OCI-LY3 (cell line): ENCODE data around the gene EGFL7.

Experiments used
- H2AFZ ChIP-seq: fragments of 200-600, 300-600 bp; shearing (Covaris generic); 2 replicates; pipeline ENCODE4 v1.6.0; 2014; ENCODE audit warnings: antibody characterized with exemption, low read depth, low read length
- H3K27ac ChIP-seq: fragments of 200-600, 300-600 bp; sonication (generic); 2 replicates; pipeline ENCODE4 v1.5.1; 2014; ENCODE audit warnings: mild to moderate bottlenecking, low read length, moderate library complexity, mixed read lengths
- H3K27me3 ChIP-seq: fragments of 200-600, 300-600 bp; sonication (generic); 2 replicates; pipeline ENCODE4 v1.6.1; 2014; ENCODE audit warnings: low read depth, low read length, mixed read lengths
- H3K36me3 ChIP-seq: fragments of 200-600, 300-600 bp; sonication (generic); replicated peaks from 2 replicates; pipeline ENCODE3; 2014; ENCODE audit warnings: low read depth, low read length, mixed read lengths
- H3K4me1 ChIP-seq: fragments of 300-600, 200-600 bp; sonication (generic); 2 replicates; pipeline ENCODE4 v1.6.1; 2014; ENCODE audit warnings: low read length, mixed read lengths
- H3K4me2 ChIP-seq: fragments of 200-600, 300-600 bp; sonication (generic); 2 replicates; pipeline ENCODE4 v1.6.1; 2014; ENCODE audit warnings: low read length, mixed read lengths
- H3K4me3 ChIP-seq: fragments of 300-600, 200-600 bp; sonication (generic); 2 replicates; pipeline ENCODE4 v1.5.1; 2014; ENCODE audit warnings: antibody characterized with exemption, mild to moderate bottlenecking, low read length, moderate library complexity
- H3K79me2 ChIP-seq: fragments of 300-600, 200-600 bp; shearing (Covaris generic); 2 replicates; pipeline ENCODE4 v1.6.1; 2014; ENCODE audit warnings: mild to moderate bottlenecking, low read length, mixed read lengths
- H3K9ac ChIP-seq: fragments of 300-600, 200-600 bp; shearing (Covaris generic); 2 replicates; pipeline ENCODE4 v1.6.0; 2014; ENCODE audit warnings: mild to moderate bottlenecking, low read length, moderate library complexity
- H3K9me3 ChIP-seq: fragments of 200-600, 300-600 bp; shearing (Covaris generic); 2 replicates; pipeline ENCODE4 v1.6.1; 2014; ENCODE audit warnings: low read length, mixed read lengths; ENCODE audit not compliant: insufficient read depth
- H4K20me1 ChIP-seq: fragments of 200-600, 300-600 bp; sonication (generic); 2 replicates; pipeline ENCODE4 v1.6.1; 2016; ENCODE audit warnings: low read length, mixed read lengths; ENCODE audit not compliant: insufficient read depth
- EZH2phosphoT487 ChIP-seq: fragments of 200-600 bp; shearing (Covaris generic); IDR thresholded peaks from 2 replicates; pipeline ENCODE4 v1.6.1; 2018; ENCODE audit warnings: antibody characterized with exemption, mixed run types, low read depth
- TF ChIP-seq, protein P1 (sequence below): fragments of 200-600, 300-600 bp; sonication (generic); IDR thresholded peaks from 2 replicates; pipeline ENCODE4 v1.5.1; 2014; ENCODE audit warnings: antibody characterized with exemption, low read length, low read depth

The EGFL7 gene

DNA sequence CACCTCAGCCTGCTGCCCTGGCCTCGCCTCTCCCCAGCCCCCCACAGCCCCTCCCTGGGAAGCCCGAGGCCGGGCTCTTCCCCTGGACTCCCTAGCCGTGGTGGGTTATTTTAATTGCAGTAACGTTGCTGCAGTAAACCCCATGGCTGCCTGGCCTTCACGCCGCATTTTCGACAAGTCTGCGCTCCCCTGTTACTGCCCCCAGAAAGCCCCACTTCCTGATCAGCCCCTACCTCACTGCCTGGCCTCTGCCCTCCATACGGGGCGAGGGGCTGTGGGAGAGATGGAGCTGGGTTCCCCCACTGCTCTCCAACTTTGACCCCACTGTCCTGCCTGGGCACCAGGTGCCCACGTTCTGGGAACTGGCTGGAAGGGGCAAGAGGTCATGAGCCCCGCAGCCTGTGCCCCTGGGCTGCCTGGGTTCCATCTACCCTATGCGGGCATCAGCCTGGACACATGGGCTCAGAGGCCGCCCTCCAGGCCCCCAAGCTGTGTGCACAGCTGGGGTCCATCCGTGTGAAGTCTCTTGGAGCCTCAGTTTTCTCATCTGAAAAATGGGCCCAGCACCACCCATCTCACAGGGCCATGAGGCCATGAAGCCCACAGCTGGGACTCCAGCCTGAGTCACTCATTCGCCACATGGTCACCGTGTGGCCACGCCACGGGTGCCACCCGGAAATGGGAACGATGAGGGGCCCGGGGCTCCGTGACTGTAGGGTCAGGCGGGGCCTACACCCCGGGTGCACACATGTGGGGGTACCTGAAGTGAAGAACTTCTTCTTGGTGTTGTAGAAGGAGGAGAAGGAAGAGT, 11.5 kb downstream of the EGFL7 start:
- Histone ChIP-seq H3K27me3 (peaks cover 13% of the 10 kb centered on the region), H3K9ac (no peak overlapping the region), H2AFZ (no peak overlapping the region), H3K4me3 (no peak overlapping the region), H3K79me2 (no peaks in the 10 kb centered on the region), H3K4me2 (no peak overlapping the region), H3K9me3 (no peaks in the 10 kb centered on the region), H3K27ac (no peak overlapping the region), H3K36me3 (no peaks in the 10 kb centered on the region), H3K4me1 (no peaks in the 10 kb centered on the region), H4K20me1 (peaks cover 6% of the 10 kb centered on the region)
- no peak for TF ChIP-seq EZH2phosphoT487
- TF ChIP-seq, protein P1, sequence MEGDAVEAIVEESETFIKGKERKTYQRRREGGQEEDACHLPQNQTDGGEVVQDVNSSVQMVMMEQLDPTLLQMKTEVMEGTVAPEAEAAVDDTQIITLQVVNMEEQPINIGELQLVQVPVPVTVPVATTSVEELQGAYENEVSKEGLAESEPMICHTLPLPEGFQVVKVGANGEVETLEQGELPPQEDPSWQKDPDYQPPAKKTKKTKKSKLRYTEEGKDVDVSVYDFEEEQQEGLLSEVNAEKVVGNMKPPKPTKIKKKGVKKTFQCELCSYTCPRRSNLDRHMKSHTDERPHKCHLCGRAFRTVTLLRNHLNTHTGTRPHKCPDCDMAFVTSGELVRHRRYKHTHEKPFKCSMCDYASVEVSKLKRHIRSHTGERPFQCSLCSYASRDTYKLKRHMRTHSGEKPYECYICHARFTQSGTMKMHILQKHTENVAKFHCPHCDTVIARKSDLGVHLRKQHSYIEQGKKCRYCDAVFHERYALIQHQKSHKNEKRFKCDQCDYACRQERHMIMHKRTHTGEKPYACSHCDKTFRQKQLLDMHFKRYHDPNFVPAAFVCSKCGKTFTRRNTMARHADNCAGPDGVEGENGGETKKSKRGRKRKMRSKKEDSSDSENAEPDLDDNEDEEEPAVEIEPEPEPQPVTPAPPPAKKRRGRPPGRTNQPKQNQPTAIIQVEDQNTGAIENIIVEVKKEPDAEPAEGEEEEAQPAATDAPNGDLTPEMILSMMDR = no peak

DNA sequence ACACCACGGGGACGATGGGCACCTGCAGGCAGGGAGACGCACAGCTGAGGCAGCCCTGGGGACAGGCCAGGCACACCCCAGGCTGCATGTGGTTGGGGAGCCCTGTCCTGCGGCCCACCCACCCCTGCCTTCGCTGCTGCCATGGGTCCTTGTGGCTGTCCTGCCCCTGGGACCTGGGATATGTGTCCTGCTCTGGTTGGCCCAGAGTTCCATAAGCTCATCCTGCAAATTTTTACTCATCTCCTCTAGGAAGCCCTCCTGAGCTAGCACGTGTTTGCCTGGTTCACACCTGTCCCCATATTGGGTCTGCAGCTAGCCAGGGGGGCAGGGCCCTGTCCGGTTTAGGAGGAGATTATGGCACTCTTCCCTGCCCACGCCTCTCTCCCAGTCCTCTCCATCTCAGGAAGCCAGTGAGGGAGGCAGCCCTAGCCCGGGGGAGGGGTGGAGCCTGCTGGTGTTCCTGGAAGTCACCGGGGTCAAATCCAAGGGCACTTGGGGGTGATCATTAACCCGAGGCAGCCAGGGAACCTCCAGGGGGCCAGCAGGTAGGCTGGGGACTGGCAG, 12.2 kb downstream of the EGFL7 start:
- Histone ChIP-seq H3K27ac (no peak overlapping the region), H3K36me3 (no peaks in the 10 kb centered on the region), H3K9me3 (no peaks in the 10 kb centered on the region), H3K4me1 (no peaks in the 10 kb centered on the region), H3K9ac (no peak overlapping the region), H2AFZ (no peak overlapping the region), H3K79me2 (no peaks in the 10 kb centered on the region), H3K4me3 (no peak overlapping the region), H3K4me2 (no peak overlapping the region), H4K20me1 (peaks cover 7% of the 10 kb centered on the region), H3K27me3 (peaks cover 9% of the 10 kb centered on the region)
- TF ChIP-seq, protein P1 = no peak
- TF ChIP-seq EZH2phosphoT487 = no peak

DNA sequence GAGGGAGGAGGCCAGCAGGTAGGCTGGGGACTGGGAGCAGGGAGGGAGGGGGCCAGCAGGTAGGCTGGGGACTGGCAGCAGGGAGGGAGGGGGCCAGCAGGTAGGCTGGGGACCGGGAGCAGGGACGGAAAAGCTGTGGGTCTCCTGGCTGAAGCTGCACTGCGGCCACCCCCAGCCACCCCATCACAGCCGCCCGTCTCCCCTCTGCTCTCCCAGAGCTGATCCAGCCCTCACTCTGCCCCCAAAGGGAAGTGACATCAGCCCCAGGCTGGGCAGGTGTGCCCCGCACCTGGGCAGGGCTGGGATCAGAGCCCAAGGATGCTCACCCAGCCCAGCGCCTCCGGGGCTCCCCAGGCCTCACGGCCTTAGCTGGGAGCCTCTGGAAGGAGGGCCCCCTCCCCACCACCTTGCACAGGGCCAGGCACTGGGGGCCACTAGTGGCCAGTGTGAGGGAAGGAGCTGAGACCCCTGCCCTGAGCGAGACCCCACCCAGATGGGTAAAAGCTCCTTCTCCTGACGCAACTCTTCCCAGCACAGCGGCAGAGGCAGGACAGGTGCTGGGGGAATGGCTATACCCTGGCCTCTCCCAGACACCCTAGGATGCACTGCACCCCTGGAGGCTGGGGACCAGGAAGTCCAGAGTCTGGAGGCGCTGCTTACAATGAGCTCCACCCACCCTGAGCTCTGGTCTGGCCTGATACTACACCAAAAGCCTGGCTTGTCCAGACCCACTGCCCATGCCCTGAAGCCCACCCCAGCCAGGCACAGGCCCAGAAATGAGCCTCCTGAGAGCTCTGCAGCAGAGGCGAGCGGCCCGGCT, 13.0 kb downstream of the EGFL7 start:
- Histone ChIP-seq H3K4me2 (no peak overlapping the region), H3K4me1 (no peaks in the 10 kb centered on the region), H3K36me3 (no peaks in the 10 kb centered on the region), H3K9ac (no peak overlapping the region), H2AFZ (no peak overlapping the region), H3K27ac (no peak overlapping the region), H3K9me3 (no peaks in the 10 kb centered on the region), H3K79me2 (no peaks in the 10 kb centered on the region), H3K4me3 (no peak overlapping the region), H3K27me3 (peaks cover under 1% of the 10 kb centered on the region), H4K20me1 (peaks cover 7% of the 10 kb centered on the region)
- TF ChIP-seq, protein P1 = no peak
- TF ChIP-seq EZH2phosphoT487 = no peak

DNA sequence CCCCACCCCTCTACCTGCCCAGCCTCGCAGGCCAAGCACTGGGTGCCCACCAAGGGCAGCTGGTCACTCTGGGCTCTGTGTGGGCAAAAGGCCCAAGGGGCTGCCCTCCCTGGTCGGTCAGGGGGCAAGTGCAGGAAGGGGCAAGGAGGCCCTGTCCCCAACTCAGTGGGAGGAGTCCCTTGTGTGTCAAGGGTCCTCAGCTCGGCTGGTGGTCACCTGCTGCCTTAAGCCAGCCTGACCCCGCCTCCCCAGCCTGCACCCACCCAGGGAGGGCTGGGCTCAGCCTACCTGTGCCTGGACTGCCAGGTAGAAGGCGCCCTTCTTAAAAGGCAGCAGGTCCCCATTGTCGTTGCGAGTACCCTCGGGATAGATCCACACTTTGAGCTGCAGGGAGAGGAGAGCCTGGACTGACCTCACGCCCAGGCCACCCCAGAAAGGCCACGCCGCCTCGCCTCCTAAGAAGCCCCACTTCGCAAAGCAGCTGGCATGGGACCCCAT, 13.6 kb downstream of the EGFL7 start:
- H3K9ac ChIP-seq = no peak overlapping the region
- peaks cover 7% of the 10 kb centered on the region for H4K20me1 ChIP-seq
- TF ChIP-seq EZH2phosphoT487 = no peak
- TF ChIP-seq, protein P1 = no peak
- no peak overlapping the region for H3K4me2 ChIP-seq
- H3K4me3 ChIP-seq = no peak overlapping the region
- no peaks in the 10 kb centered on the region for H3K36me3 ChIP-seq
- no peak overlapping the region for H2AFZ ChIP-seq
- no peaks in the 10 kb centered on the region for H3K79me2 ChIP-seq
- no peaks in the 10 kb centered on the region for H3K4me1 ChIP-seq
- no peak overlapping the region for H3K27ac ChIP-seq
- H3K9me3 ChIP-seq = no peaks in the 10 kb centered on the region
- H3K27me3 ChIP-seq = no peaks in the 10 kb centered on the region
